Testis (tissue), 3 donors: Measurements from ENCODE around the gene CCNY. TPM values are rescaled to one million over a fixed set of nuclear protein-coding genes. Genes with fewer than 3 reads are reported as not detected.
A peak's percentile ranks its signal among the peaks of the same experiment; 100 is the strongest.

Source experiments
- DNase-seq: peaks from one replicate; pipeline ENCODE4 v3.0.0-alpha.2; 2019
- H3K27ac ChIP-seq, 2 donors: fragments of 200-600 bp; sonication (generic); one replicate each; pipeline ENCODE4 v1.5.1; 2019
- H3K27me3 ChIP-seq: fragments of 200-600 bp; sonication (generic); one replicate; pipeline ENCODE4 v1.5.1; 2019
- H3K36me3 ChIP-seq: fragments of 200-600 bp; sonication (generic); one replicate; pipeline ENCODE4 v1.5.1; 2017; ENCODE audit warnings: low read depth; ENCODE audit errors: missing control alignments
- H3K4me1 ChIP-seq: fragments of 200-600 bp; sonication (generic); one replicate; pipeline ENCODE4 v1.5.1; 2019
- H3K4me3 ChIP-seq, 2 donors: fragments of 200-600 bp; sonication (generic); one replicate each; pipeline ENCODE4 v1.5.1; 2017 to 2019
- H3K9me3 ChIP-seq: fragments of 200-600 bp; sonication (generic); one replicate; pipeline ENCODE4 v1.5.1; 2017
- CTCF ChIP-seq, 3 experiments: fragments of 450-650 bp in 2 of 3; fragments of 200-600 bp in 1 of 3; sonication (generic) in 1 of 3; IDR thresholded peaks; one replicate each; pipeline ENCODE4 v1.5.1; 2016 to 2019; ENCODE audit warnings: antibody characterized with exemption in 3 of 3, mild to moderate bottlenecking in 2 of 3, moderate library complexity in 1 of 3
- POLR2A ChIP-seq: fragments of 450-650 bp; IDR thresholded peaks from one replicate; pipeline ENCODE4 v1.6.1; 2017; ENCODE audit warnings: antibody characterized with exemption, mild to moderate bottlenecking, moderate library complexity
- WGBS, 2 donors: methylation state at CpG; one replicate each; pipeline ENCODE4 v1.1.5; 2018; 5-methylcytosine and 5-hydroxymethylcytosine counted together
- intact Hi-C: fragments of 100-400 bp; cut with DNase I; formaldehyde crosslinking; loops from one replicate; pipeline ENCODE4 v1.15.1; 2023; ENCODE audit warnings: low total_unique reads
- polyA plus RNA-seq: library from polyadenylated mRNA; stranded (reverse); fragments of 350-450 nt; fragmentation: Illumina TruSeq; extraction: RNeasy Lipid Tissue Mini Kit (QIAGEN cat#74804); gene quantifications from one replicate; pipeline ENCODE4 v1.2.3, GENCODE V29; 2014; ENCODE audit warnings: low read depth, low replicate concordance; ENCODE audit not compliant: insufficient read depth
- total RNA-seq, 2 donors: library from RNA; depleted of rRNA; stranded (reverse); fragments of >200 nt; gene quantifications; one replicate each; pipeline ENCODE4 v1.2.3, GENCODE V29; 2016

Gene CCNY
- total and polyA plus RNA-seq, 3 donors from 2014 or later, result 103 to 380 (median 132) TPM

- 71 to 82% methylated on average over 6 of the region's 6 CpGs for WGBS, 2 donors
- H3K36me3 ChIP-seq, result no peaks in the 10 kb centered on the region
- H3K4me3 ChIP-seq, result no peak overlapping the region
- no peak for DNase-seq
- intact Hi-C loops, result no loop called here
- TF ChIP-seq CTCF (IDR thresholded peaks at IDR 0.05) (no peak), POLR2A (no peak)
- H3K9me3 ChIP-seq, result no peaks in the 10 kb centered on the region
- H3K4me1 ChIP-seq, result peaks cover 48% of the 10 kb centered on the region
- no peaks in the 10 kb centered on the region for H3K27me3 ChIP-seq
- no peak overlapping the region for H3K27ac ChIP-seq
Measured at GRCh38 chr10:35331894-35332640, 4.2 kb upstream of the CCNY start.

GRCh38 chr10:35334297-35334696, 2.0 kb upstream of the CCNY start:
- H3K27me3 ChIP-seq, result no peaks in the 10 kb centered on the region
- DNase-seq, result no peak
- H3K27ac ChIP-seq, result no peak overlapping the region
- TF ChIP-seq POLR2A (no peak), CTCF (IDR thresholded peaks at IDR 0.05) (no peak)
- no peaks in the 10 kb centered on the region for H3K36me3 ChIP-seq
- H3K4me1 ChIP-seq, result peaks cover 49% of the 10 kb centered on the region
- WGBS, 2 donors, result 58 to 61% methylated on average over 1 of the region's 1 CpG
- H3K9me3 ChIP-seq, result no peaks in the 10 kb centered on the region
- no peak overlapping the region for H3K4me3 ChIP-seq
- intact Hi-C loops, result no loop called here

- peak overlapping the region; percentile 96 to 97 for H3K4me3 ChIP-seq
- peaks cover 38% of the 10 kb centered on the region for H3K4me1 ChIP-seq
- peak overlapping the region; percentile 77 to 88 for H3K27ac ChIP-seq
- H3K36me3 ChIP-seq, result no peaks in the 10 kb centered on the region
- intact Hi-C loops, result no loop called here
- peak; percentile 22 for DNase-seq
- no peaks in the 10 kb centered on the region for H3K9me3 ChIP-seq
- TF ChIP-seq CTCF (IDR thresholded peaks at IDR 0.05), result no peak
- no peaks in the 10 kb centered on the region for H3K27me3 ChIP-seq
- 13 to 15% methylated on average over 34 of the region's 34 CpGs for WGBS, 2 donors
Measured at GRCh38 chr10:35335133-35336083, 901 bp upstream of the CCNY start.

GRCh38 chr10:35336921-35337823, 863 bp downstream of the CCNY start:
- WGBS, 2 donors, result 1 to 2% methylated on average over 11 to 71 of the region's 88 CpGs
- DNase-seq, result peak; percentile 52
- Histone ChIP-seq H3K9me3 (no peaks in the 10 kb centered on the region), H3K27me3 (no peaks in the 10 kb centered on the region), H3K36me3 (no peaks in the 10 kb centered on the region), H3K27ac (peak overlapping the region; percentile 28 to 82), H3K4me3 (peak overlapping the region; percentile 76 to 97), H3K4me1 (peaks cover 33% of the 10 kb centered on the region)
- intact Hi-C loops, result no loop called here
- no peak for TF ChIP-seq CTCF (IDR thresholded peaks at IDR 0.05)
- TF ChIP-seq POLR2A, result no peak
